ENCODE measurements around the gene LYST. TPM values are rescaled to one million over a fixed set of nuclear protein-coding genes. Genes with fewer than 3 reads are reported as not detected.
"Not testable (repeated sequence)": the region's sequence is repeated elsewhere in the genome, so short reads cannot be mapped to it uniquely, and the experiment has no call there.

LYST gene
- polyA plus RNA-seq, 1 of the 3 experiments (the other 2 are of a cell fraction), result 3.9 TPM

DNA sequence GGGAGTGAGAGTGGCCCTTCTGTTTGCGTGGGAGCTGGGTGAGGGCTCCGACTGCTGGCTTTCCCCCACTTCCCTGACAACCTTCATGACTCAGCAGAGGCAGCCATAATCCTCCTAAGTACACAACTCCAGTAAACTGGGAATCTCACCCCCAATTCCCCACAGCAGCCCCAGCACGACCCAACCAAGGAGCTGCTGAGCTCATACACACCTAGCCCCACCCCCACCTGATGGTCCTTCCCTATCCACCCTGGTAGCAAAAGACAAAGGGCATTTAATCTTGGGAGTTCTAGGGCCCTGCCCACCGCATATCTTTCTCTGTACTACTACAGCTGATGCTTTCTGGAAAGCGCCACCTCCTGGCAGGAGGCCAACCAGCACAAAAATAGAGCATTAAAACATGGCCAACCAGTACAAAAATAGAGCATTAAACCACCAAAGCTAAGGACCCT is 21.0 kb downstream of the LYST start:
- H3K27ac ChIP-seq (ENCODE audit: low read depth in 2 of 2, low read length in 1 of 2); DNase-seq; H3K4me2 ChIP-seq; H3K36me3 ChIP-seq (replicated peaks in 1 of 2; ENCODE audit: control insufficient read depth in 1 of 2, insufficient read depth in 2 of 2, low read length in 1 of 2); H3F3A ChIP-seq (replicated peaks; ENCODE audit: insufficient read depth); H2AFZ ChIP-seq (ENCODE audit: low read depth); H3K4me1 ChIP-seq (ENCODE audit: control insufficient read depth in 1 of 2, insufficient read depth in 2 of 2, low read depth in 1 of 2, low read length in 1 of 2); H3K9me2 ChIP-seq; H3K4me3 ChIP-seq (ENCODE audit: low read depth in 2 of 2, low read length in 1 of 2); H3K9ac ChIP-seq; POLR2A ChIA-PET; H3K27me3 ChIP-seq (ENCODE audit: insufficient read depth); H3K9me3 ChIP-seq; H4K20me1 ChIP-seq (ENCODE audit: insufficient read depth): not testable (repeated sequence)
- peaks cover 35% of the 10 kb centered on the region for H3K79me2 ChIP-seq (ENCODE audit: insufficient read depth)
- CTCF ChIA-PET, result interaction anchor here (0.9 to 1.3 kb wide), 4 partner anchors 11 to 126 kb away, joined by 3 to 4 read pairs (median 3); no protein-coding TSS in a partner anchor
- WGBS (ENCODE audit: low lambda C conversion rate), result 84% methylated on average over 4 of the region's 5 CpGs
- TF ChIP-seq, protein P1, sequence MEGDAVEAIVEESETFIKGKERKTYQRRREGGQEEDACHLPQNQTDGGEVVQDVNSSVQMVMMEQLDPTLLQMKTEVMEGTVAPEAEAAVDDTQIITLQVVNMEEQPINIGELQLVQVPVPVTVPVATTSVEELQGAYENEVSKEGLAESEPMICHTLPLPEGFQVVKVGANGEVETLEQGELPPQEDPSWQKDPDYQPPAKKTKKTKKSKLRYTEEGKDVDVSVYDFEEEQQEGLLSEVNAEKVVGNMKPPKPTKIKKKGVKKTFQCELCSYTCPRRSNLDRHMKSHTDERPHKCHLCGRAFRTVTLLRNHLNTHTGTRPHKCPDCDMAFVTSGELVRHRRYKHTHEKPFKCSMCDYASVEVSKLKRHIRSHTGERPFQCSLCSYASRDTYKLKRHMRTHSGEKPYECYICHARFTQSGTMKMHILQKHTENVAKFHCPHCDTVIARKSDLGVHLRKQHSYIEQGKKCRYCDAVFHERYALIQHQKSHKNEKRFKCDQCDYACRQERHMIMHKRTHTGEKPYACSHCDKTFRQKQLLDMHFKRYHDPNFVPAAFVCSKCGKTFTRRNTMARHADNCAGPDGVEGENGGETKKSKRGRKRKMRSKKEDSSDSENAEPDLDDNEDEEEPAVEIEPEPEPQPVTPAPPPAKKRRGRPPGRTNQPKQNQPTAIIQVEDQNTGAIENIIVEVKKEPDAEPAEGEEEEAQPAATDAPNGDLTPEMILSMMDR (IDR thresholded peaks at IDR 0.05), result peak; percentile 31; the same call in 1 of the 2 replicates

DNA sequence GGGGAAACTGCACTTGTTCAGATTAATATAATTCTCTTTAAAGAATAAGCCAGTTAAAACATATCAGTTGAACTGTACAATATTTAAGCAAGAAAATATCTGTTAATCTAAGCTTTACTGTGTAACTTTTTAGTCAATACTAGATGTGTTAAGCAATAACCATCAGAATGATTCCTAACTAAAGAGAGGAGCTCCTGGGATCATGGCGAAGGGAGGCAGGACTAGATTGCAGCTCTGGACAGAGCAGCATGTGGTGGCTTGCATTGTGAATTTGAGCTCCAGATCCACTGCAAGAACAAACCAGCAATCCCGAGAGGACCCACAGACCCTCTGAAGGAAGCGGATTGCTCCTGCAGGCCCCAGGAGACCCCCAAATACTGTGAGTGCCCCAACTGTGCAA is 21.9 kb downstream of the LYST start:
- no peak overlapping the region for H3K9ac ChIP-seq
- H3K4me1 ChIP-seq (ENCODE audit: control insufficient read depth in 1 of 2, insufficient read depth in 2 of 2, low read depth in 1 of 2, low read length in 1 of 2), result no peaks in the 10 kb centered on the region; a peak in 2 of 4 replicates
- H3K27ac ChIP-seq (ENCODE audit: low read depth in 2 of 2, low read length in 1 of 2), result no peak overlapping the region
- TF ChIP-seq POLR2AphosphoS5 (IDR thresholded peaks at IDR 0.05; ENCODE audit: low read depth, low read length) (no peak), JUND (IDR thresholded peaks at IDR 0.05) (no peak), SMC3 (IDR thresholded peaks at IDR 0.05; ENCODE audit: low read depth, low read length) (no peak), ELF1 (IDR thresholded peaks at IDR 0.05) (no peak)
- no peaks in the 10 kb centered on the region for H3K9me3 ChIP-seq
- no peaks in the 10 kb centered on the region for H3K9me2 ChIP-seq
- 87% methylated on average over 3 of the region's 3 CpGs for WGBS (ENCODE audit: low lambda C conversion rate)
- H3K4me3 ChIP-seq (ENCODE audit: low read depth in 2 of 2, low read length in 1 of 2), result no peak overlapping the region
- H3K36me3 ChIP-seq (replicated peaks in 1 of 2; ENCODE audit: control insufficient read depth in 1 of 2, insufficient read depth in 2 of 2, low read length in 1 of 2), result peaks cover 0 to 3% of the 10 kb centered on the region in 2 experiments
- H3K4me2 ChIP-seq, result no peak overlapping the region
- CTCF ChIA-PET, result interaction anchor here (0.9 to 1.3 kb wide), 6 partner anchors 8 to 342 kb away, joined by 3 to 4 read pairs (median 3); no protein-coding TSS in a partner anchor
- H2AFZ ChIP-seq (ENCODE audit: low read depth), result no peak overlapping the region
- POLR2A ChIA-PET, result no interaction called here
- H4K20me1 ChIP-seq (ENCODE audit: insufficient read depth), result no peaks in the 10 kb centered on the region
- peaks cover 31% of the 10 kb centered on the region; the same call in 1 of the 2 replicates for H3K79me2 ChIP-seq (ENCODE audit: insufficient read depth)
- no peaks in the 10 kb centered on the region for H3K27me3 ChIP-seq (ENCODE audit: insufficient read depth)
- H3F3A ChIP-seq (replicated peaks; ENCODE audit: insufficient read depth), result no peaks in the 10 kb centered on the region
- DNase-seq, result no peak

DNA sequence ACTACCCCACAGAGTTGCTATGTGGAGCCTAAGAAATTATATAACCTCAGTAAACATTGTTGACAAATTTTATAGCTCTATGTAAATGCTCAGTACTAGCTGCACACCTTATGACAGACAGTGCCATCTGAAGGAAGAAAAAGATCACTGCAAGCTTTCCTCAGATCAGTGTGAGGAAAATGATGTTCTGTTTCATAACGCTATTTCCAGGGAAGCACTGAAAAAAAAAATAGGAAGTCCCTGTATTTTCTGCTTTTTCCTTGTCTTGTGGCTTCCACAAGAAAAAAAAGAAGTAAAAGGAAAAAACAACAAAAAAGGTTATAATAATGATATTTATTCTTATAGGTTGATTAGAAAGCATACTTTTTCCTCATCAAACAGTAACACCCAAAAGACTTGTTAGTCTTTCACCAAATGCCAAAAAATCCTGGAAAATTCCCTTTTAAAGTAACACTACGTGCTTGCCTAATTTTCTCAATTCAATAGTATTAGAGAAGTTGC is 23.2 kb downstream of the LYST start:
- Histone ChIP-seq H3F3A (replicated peaks; ENCODE audit: insufficient read depth) (no peaks in the 10 kb centered on the region), H4K20me1 (ENCODE audit: insufficient read depth) (no peaks in the 10 kb centered on the region), H2AFZ (ENCODE audit: low read depth) (no peak overlapping the region), H3K4me3 (ENCODE audit: low read depth in 2 of 2, low read length in 1 of 2) (no peak overlapping the region), H3K4me2 (no peak overlapping the region), H3K4me1 (ENCODE audit: control insufficient read depth in 1 of 2, insufficient read depth in 2 of 2, low read depth in 1 of 2, low read length in 1 of 2) (no peaks in the 10 kb centered on the region; a peak in 2 of 4 replicates), H3K9ac (no peak overlapping the region), H3K36me3 (replicated peaks in 1 of 2; ENCODE audit: control insufficient read depth in 1 of 2, insufficient read depth in 2 of 2, low read length in 1 of 2) (peaks cover 0 to 3% of the 10 kb centered on the region in 2 experiments), H3K79me2 (ENCODE audit: insufficient read depth) (peaks cover 24% of the 10 kb centered on the region; the same call in 1 of the 2 replicates), H3K9me2 (no peaks in the 10 kb centered on the region), H3K27me3 (ENCODE audit: insufficient read depth) (no peaks in the 10 kb centered on the region), H3K9me3 (no peaks in the 10 kb centered on the region), H3K27ac (ENCODE audit: low read depth in 2 of 2, low read length in 1 of 2) (no peak overlapping the region)
- 24% methylated on average over 2 of the region's 2 CpGs for WGBS (ENCODE audit: low lambda C conversion rate)
- ChIA-PET CTCF (interaction anchor here (0.7 to 3.6 kb wide), 19 partner anchors 10 to 398 kb away, joined by 3 to 27 read pairs (median 6); partner anchors contain the start of gene LYST), POLR2A (interaction anchor here (0.5 kb wide), 1 partner anchor 684 kb away, joined by 4 read pairs; no protein-coding TSS in a partner anchor)
- DNase-seq, result peak; percentile 40
- TF ChIP-seq, protein P2, sequence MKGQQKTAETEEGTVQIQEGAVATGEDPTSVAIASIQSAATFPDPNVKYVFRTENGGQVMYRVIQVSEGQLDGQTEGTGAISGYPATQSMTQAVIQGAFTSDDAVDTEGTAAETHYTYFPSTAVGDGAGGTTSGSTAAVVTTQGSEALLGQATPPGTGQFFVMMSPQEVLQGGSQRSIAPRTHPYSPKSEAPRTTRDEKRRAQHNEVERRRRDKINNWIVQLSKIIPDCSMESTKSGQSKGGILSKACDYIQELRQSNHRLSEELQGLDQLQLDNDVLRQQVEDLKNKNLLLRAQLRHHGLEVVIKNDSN (IDR thresholded peaks at IDR 0.05; ENCODE audit: borderline replicate concordance, low read depth), result no peak
- TF ChIP-seq YY1 (IDR thresholded peaks at IDR 0.05; ENCODE audit: low read depth) (no peak), ELF1 (IDR thresholded peaks at IDR 0.05) (no peak), CHD2 (IDR thresholded peaks at IDR 0.05; ENCODE audit: low read length, partially characterized antibody) (no peak), EZH2phosphoT487 (IDR thresholded peaks at IDR 0.05; ENCODE audit: borderline replicate concordance, low read depth) (no peak), TEAD4 (IDR thresholded peaks at IDR 0.05; ENCODE audit: borderline replicate concordance, insufficient read depth) (no peak), EP300 (IDR thresholded peaks at IDR 0.05; ENCODE audit: borderline replicate concordance in 1 of 2, low read depth in 1 of 2, low read length in 1 of 2) (no peak), SMC3 (IDR thresholded peaks at IDR 0.05; ENCODE audit: low read depth, low read length) (peak; percentile 46), FOXJ3 (CRISPR knock-in tag; IDR thresholded peaks at IDR 0.05) (no peak), POLR2AphosphoS5 (IDR thresholded peaks at IDR 0.05; ENCODE audit: low read depth, low read length) (no peak), ZBTB33 (IDR thresholded peaks at IDR 0.05; ENCODE audit: borderline replicate concordance, low read depth) (no peak)
- TF ChIP-seq, protein P1 (IDR thresholded peaks at IDR 0.05), result peak; percentile 68
